Testis (tissue), 2 donors: ENCODE results near the gene RFT1.

Experiments
- CTCF ChIP-seq, 3 experiments: fragments of 450-650 bp in 2 of 3; fragments of 200-600 bp in 1 of 3; sonication (generic) in 1 of 3; IDR thresholded peaks; one replicate each; pipeline ENCODE4 v1.5.1; 2016 to 2019; ENCODE audit warnings: antibody characterized with exemption in 3 of 3, mild to moderate bottlenecking in 2 of 3, moderate library complexity in 1 of 3
- POLR2A ChIP-seq: fragments of 450-650 bp; IDR thresholded peaks from one replicate; pipeline ENCODE4 v1.6.1; 2017; ENCODE audit warnings: antibody characterized with exemption, mild to moderate bottlenecking, moderate library complexity

GRCh38 chr3:53044371-53044710 is 85.9 kb downstream of the RFT1 start:
- no peak for TF ChIP-seq CTCF (IDR thresholded peaks at IDR 0.05)
- no peak for TF ChIP-seq POLR2A
